Measurements from ENCODE around the gene NTHL1.

The NTHL1 gene

GRCh38 chr16:2008009-2008526 is 39.6 kb downstream of the NTHL1 start:
- DNase-seq (ENCODE audit: low read depth in 2 of 2), result no peak

- DNase-seq (ENCODE audit: low read depth in 2 of 2), result no peak
Observed at GRCh38 chr16:2007081-2007836, 40.4 kb downstream of the NTHL1 start.

GRCh38 chr16:2006317-2006716 is 41.3 kb downstream of the NTHL1 start:
- DNase-seq (ENCODE audit: low read depth in 2 of 2), result no peak

GRCh38 chr16:2005646-2006045 is 42.0 kb downstream of the NTHL1 start:
- DNase-seq (ENCODE audit: low read depth in 2 of 2), result no peak

GRCh38 chr16:2004795-2005517 is 42.7 kb downstream of the NTHL1 start:
- DNase-seq (ENCODE audit: low read depth in 2 of 2), result no peak

DNA sequence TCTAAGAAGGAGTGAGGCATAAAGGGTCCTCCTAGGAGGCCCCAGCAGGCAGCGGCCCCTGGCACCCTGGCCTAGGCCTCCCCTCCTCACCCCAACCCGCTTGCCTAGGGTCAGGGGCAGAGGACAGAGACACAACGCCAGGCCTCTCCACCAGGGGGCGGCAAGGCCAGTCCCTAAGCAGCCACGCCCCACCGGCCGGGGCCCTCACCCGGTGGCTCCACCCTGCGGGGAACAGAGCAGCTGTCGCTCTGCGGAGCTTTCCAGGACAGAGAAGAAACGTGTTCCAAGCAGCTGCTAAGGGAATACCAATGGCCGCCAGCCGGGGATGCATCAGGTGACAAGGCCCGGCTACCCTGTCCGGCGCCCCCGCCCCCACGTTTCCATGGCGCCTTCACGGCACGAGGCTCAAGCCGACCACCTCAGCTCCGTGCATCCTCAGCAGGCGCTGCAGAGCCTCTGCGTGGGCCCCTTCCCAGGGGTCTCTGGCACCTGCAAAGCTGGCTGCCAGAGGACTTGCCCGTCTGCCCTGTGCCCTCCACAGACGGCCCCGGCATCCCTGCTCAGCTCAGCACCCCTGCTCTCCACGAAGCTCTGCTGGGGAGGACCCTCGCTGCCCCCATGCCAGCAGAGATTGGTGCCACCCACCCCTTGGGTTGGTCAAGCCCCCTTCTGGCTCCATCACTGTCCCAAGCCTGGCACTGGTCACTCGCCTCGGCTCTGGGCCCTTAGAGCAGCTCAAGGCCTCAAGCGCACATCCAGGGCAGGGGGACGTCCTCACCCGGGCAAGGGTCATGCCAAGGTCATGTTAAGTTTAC is 43.6 kb downstream of the NTHL1 start:
- peak; percentile 62 to 65 for DNase-seq (ENCODE audit: low read depth in 2 of 2)

- no peak for DNase-seq (ENCODE audit: low read depth in 2 of 2)
Observed at GRCh38 chr16:2003231-2003826, 44.3 kb downstream of the NTHL1 start.

- no peak for DNase-seq (ENCODE audit: low read depth in 2 of 2)
Observed at GRCh38 chr16:2002406-2003230, 45.0 kb downstream of the NTHL1 start.

DNA sequence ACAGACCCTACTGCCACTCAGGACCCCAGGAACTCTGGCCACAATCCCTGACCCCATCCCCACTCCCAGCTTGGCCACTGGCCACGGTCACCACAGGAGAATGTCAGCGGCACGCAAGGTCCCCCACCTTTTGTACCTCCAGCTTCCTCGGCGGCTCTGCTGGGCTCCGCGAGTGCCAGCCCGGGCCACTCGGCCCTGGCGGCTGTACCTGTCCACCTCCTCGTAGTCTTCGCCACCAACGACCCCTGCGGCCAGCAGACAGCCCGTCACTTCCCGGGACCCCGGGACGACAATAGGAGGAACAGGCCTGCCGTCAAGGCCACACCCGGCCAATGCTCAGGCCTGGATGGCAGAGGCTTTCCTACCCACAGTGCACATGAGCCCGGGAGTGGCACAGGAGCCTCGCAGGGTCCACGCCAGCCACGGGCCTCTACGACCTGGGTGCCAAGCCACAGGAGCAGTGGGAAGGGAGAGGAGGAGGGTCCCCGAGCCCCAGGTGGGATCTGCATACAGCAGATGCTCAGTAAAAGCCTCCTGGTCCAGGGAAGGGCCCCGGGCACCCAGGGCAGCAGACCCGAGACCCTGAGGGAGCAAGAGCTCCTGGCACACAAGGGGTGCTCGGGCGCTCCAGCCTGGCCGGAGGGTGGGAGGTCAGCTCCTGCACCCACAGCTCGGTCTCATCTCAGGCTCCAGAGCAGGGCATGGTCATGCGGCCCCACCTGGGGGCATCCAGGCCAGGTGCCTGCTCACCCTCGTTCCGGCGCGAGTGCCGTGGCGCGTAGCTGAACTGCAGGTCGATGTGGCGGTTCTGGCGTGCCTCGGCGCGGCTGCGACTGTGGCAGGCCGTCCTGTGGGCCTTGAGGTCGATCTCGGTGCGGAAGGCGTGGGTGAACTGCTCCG is 45.9 kb downstream of the NTHL1 start:
- no peak for DNase-seq (ENCODE audit: low read depth in 2 of 2)

GRCh38 chr16:2001035-2001434 is 46.6 kb downstream of the NTHL1 start:
- DNase-seq (ENCODE audit: low read depth in 2 of 2), result no peak

DNA sequence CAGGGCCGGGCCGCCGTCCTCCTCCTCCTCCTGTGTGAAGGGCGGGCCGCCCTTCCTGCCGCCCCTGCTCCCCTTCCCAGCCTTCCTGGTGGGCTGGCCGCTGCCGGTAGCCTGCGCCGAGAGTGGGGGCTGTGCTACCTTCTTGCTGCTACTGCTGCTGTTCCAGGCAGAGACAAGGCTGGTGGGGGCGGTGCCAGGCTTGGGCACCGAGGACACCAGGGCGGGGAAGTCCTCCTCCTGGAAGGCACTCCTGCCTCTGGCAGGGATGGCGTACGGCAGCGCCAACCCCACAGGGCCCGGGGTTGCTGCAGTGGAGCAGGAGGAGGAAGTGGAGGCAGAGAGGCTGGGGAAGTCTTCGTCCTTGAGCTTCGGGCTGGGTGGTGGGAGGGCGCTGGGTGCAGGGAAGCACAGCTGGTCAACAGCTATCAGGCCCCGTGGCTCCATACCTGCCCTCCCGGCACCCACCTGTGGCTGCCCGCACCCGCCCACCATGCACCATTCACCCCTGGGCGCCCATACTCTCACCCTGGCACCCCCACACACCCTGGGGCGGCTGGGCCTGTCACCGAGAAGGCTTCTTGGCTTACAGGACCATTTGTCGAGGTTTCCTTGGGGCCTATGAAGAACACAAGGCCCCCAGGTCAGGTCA is 47.6 kb downstream of the NTHL1 start:
- DNase-seq (ENCODE audit: low read depth in 2 of 2), result no peak

- DNase-seq (ENCODE audit: low read depth in 2 of 2), result no peak
Observed at GRCh38 chr16:1998852-1999801, 48.5 kb downstream of the NTHL1 start.

DNA sequence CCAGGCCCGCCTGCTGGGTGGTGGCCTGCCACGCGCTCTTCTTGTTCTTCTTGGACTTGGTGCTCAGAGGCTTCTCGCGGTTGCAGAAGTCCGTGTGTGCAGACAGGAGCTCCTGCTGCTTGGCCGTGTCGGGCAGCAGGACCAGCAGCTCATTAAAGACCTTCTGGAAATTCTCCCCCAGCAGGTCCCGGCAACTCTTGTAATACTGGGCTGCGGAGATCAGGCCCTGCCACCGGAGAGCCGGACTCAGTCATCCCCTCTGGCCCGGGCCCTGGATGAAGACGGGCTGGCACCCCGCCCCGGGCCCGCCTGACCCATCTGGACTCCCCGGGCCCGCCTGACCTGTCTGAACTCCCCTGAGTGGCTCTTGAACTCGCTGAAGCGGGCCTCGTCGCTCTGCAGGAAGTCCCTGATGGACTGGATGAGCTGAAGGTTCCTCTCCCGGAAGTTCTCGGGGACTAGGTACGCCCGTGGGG is 49.2 kb downstream of the NTHL1 start:
- DNase-seq (ENCODE audit: low read depth in 2 of 2), result no peak

DNA sequence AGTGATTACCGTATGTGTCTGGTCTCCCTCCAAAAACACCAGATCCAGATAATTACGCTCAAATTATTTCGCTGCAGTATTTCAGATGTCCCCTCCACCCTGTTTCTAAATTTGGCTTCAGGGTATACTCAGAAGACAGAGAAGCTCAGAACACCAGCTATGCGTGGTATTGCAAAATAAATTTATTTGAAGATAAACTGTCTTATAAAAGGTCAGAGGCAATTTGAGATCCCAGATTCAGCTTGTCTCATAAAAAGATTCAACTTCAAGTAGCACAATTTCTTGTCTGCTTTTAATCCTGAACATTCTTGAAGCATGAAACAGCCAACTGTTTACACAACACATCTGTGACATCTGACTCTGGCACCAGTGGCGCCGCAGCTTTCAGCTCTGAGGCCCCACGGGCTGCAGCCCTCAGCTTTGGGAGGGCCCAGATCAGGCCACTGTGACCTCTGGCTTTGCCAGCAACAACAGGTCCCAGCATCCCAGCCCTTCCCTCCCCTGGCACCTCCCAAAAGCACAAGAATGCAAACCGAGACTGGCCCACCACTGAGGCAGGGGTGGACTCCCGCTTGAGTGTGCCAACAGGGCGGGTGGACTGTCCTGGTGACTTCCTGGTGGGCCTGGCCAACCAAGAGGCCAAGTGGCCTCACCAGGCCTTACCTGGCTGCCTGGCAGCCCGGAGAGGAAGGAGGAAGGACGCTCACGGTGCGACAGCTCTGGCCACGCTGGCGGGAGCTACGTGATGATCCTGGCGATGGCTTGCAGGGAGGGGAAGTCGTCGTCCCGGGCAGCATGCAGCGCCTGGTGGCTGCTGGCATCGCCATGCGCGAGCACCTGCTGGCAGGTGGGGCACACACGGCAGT is 49.9 kb downstream of the NTHL1 start:
- DNase-seq (ENCODE audit: low read depth in 2 of 2), result no peak

DNA sequence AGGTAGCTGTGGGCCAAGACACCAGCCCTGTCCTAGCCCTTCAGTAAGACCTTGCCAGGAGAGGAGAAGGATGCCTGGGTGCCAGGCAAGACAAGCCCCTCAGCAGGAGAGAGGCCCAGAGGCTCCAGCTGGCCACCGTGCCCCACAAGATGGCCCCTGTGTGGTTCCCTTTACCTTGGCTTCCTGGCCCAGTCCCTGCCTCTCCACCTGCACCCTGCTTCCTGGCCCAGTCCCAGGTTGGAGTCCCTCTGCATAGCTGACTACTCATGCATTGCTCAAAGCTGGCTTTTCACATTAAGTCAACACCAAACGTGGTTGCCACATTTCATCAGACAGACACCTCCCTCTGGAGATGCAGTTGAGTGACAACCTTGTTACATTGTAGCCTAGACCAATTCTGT is 53.9 kb downstream of the NTHL1 start:
- no peak for DNase-seq (ENCODE audit: low read depth in 2 of 2)

- DNase-seq (ENCODE audit: low read depth in 2 of 2), result no peak
Observed at GRCh38 chr16:1992704-1993317, 54.8 kb downstream of the NTHL1 start.

All from stimulated activated CD8-positive, alpha-beta memory T cell treated with anti-CD3 and anti-CD28 coated beads, Interleukin-7, amount 100 ng/mL, for 1 hour (primary cell).